Pancreas (tissue), 10 donors: ENCODE results near the gene SLC6A5. TPM values are rescaled to one million over a fixed set of nuclear protein-coding genes. Genes with fewer than 3 reads are reported as not detected.

Experiments used
- ATAC-seq, 4 donors: fragments of 200-7000 bp; cut with Tn5 transposase; one replicate each; pipeline versions ENCODE4 v1.8.0 to v1.9.1; 2020; ENCODE audit warnings: mild to moderate bottlenecking in 4 of 4, moderate library complexity in 4 of 4
- DNase-seq, 6 donors: peaks; one replicate each; pipeline ENCODE4 v3.0.0-alpha.2; 2020
- FAIRE-seq: peaks from 2 replicates; lab custom pipeline; 2012; peaks lifted over from hg19 to GRCh38; lab: Jason Lieb, UNC
- H3K27ac ChIP-seq, 4 donors: fragments of 200-600 bp; sonication (generic); 1 replicate in 3 of 4; 2 replicates in 1 of 4; pipeline versions ENCODE4 v1.5.0 to v1.8.0; 2020
- H3K27me3 ChIP-seq, 4 donors: fragments of 200-600 bp; one replicate each; pipeline ENCODE4 v1.8.0; 2021
- H3K36me3 ChIP-seq, 3 donors: fragments of 200-600 bp; sonication (generic) in 1 of 3; one replicate each; pipeline versions ENCODE4 v1.5.0 to v1.8.0; 2020 to 2021
- H3K4me1 ChIP-seq, 3 donors: fragments of 200-600 bp; one replicate each; pipeline ENCODE4 v1.8.0; 2021
- H3K4me3 ChIP-seq, 4 donors: fragments of 200-600 bp; sonication (generic) in 2 of 4; one replicate each; pipeline versions ENCODE4 v1.5.0 to v1.8.0; 2020 to 2021
- H3K9me3 ChIP-seq, 4 donors: fragments of 200-600 bp; one replicate each; pipeline ENCODE4 v1.8.0; 2021
- CTCF ChIP-seq, 4 donors: fragments of 200-600 bp; sonication (generic) in 3 of 4; IDR thresholded peaks; one replicate each; pipeline versions ENCODE4 v1.5.0 to v1.8.0; 2021; ENCODE audit warnings: antibody characterized with exemption in 4 of 4
- WGBS, 2 donors: extraction: QIAGEN DNeasy Blood & Tissue Kit; methylation state at CpG; one replicate each; pipeline ENCODE4 v1.1.7; 2013; 5-methylcytosine and 5-hydroxymethylcytosine counted together
- intact Hi-C, 3 donors: fragments of 100-400 bp; cut with DNase I; formaldehyde crosslinking; loops; one replicate each; pipeline versions ENCODE4 v1.11.1 to v1.14.2; 2022
- polyA plus RNA-seq, 2 donors: library from polyadenylated mRNA; stranded (reverse); fragments of 200-250 nt; gene quantifications; one replicate each; pipeline ENCODE4 v1.2.3, GENCODE V29; 2013
- total RNA-seq, 6 donors: library from RNA; stranded (reverse); fragmentation: NEBNext Ultra II Directional in 4 of 6; extraction: Animal tissue kit (Norgen Biotek cat#: 25700) in 4 of 6; gene quantifications; one replicate each; pipeline versions ENCODE4 v1.2.1 to v1.2.4, GENCODE V29; 2021 to 2023
- donor health status: healthy with polysubstance abuse.
- donor health status: DM: no; HTN: no; CAD: no; lungs with moderate emphysema.
- donor health status: DM: no; HTN: no; CAD: no.
- donor health status: control.
- donor health status: control.
- donor health status: Bipolar disorder and iron deficiency.
- donor health status: DM: yes; HTN: yes; CAD: no.
- donor health status: DM: no; HTN: no; CAD: no.
- donor health status: DM: no; HTN: no; CAD: no.
- donor health status: DM: yes; HTN: yes; CAD: no.

Gene SLC6A5
- total and polyA plus RNA-seq, 8 donors: not detected

GRCh38 chr11:20626279-20626678 lies 26.9 kb downstream of the SLC6A5 start:
- H3K27ac ChIP-seq: no peak overlapping the region
- H3K36me3 ChIP-seq: no peaks in the 10 kb centered on the region
- TF ChIP-seq CTCF (IDR thresholded peaks at IDR 0.05): no peak
- no peak for DNase-seq
- no peak for ATAC-seq
- FAIRE-seq: no peak
- H3K9me3 ChIP-seq: no peaks in the 10 kb centered on the region
- WGBS, 2 donors: 51 to 60% methylated on average over 4 of the region's 4 CpGs
- H3K27me3 ChIP-seq: no peaks in the 10 kb centered on the region
- no peak overlapping the region for H3K4me3 ChIP-seq
- intact Hi-C loops: no loop called here
- no peaks in the 10 kb centered on the region for H3K4me1 ChIP-seq

GRCh38 chr11:20627026-20627425 lies 27.6 kb downstream of the SLC6A5 start:
- 55 to 57% methylated on average over 3 of the region's 3 CpGs for WGBS, 2 donors
- Histone ChIP-seq H3K4me1 (no peaks in the 10 kb centered on the region), H3K4me3 (no peak overlapping the region), H3K36me3 (no peaks in the 10 kb centered on the region), H3K27me3 (no peaks in the 10 kb centered on the region), H3K9me3 (no peaks in the 10 kb centered on the region), H3K27ac (no peak overlapping the region)
- FAIRE-seq: no peak
- ATAC-seq: no peak
- DNase-seq: no peak
- TF ChIP-seq CTCF (IDR thresholded peaks at IDR 0.05): no peak
- intact Hi-C loops: no loop called here

GRCh38 chr11:20627701-20628100 lies 28.3 kb downstream of the SLC6A5 start:
- Histone ChIP-seq H3K4me1 (no peaks in the 10 kb centered on the region), H3K36me3 (no peaks in the 10 kb centered on the region), H3K4me3 (no peak overlapping the region), H3K9me3 (no peaks in the 10 kb centered on the region), H3K27ac (no peak overlapping the region), H3K27me3 (no peaks in the 10 kb centered on the region)
- DNase-seq: no peak
- no peak for FAIRE-seq
- TF ChIP-seq CTCF (IDR thresholded peaks at IDR 0.05): no peak
- WGBS, 2 donors: 29 to 70% methylated on average over 3 of the region's 3 CpGs
- intact Hi-C loops: no loop called here
- ATAC-seq: no peak

- no peaks in the 10 kb centered on the region for H3K36me3 ChIP-seq
- ATAC-seq (no peak), DNase-seq (no peak), FAIRE-seq (no peak)
- WGBS, 2 donors: 74 to 83% methylated on average over 5 of the region's 5 CpGs
- no peak overlapping the region for H3K27ac ChIP-seq
- no peaks in the 10 kb centered on the region for H3K27me3 ChIP-seq
- H3K9me3 ChIP-seq: no peaks in the 10 kb centered on the region
- H3K4me1 ChIP-seq: no peaks in the 10 kb centered on the region
- no peak for TF ChIP-seq CTCF (IDR thresholded peaks at IDR 0.05)
- intact Hi-C loops: no loop called here
- H3K4me3 ChIP-seq: no peak overlapping the region
Observed at GRCh38 chr11:20631519-20632168, 32.2 kb downstream of the SLC6A5 start.

- FAIRE-seq (no peak), DNase-seq (no peak), ATAC-seq (no peak)
- intact Hi-C loops: no loop called here
- Histone ChIP-seq H3K27ac (no peak overlapping the region), H3K4me3 (no peak overlapping the region), H3K4me1 (no peaks in the 10 kb centered on the region), H3K9me3 (no peaks in the 10 kb centered on the region), H3K36me3 (no peaks in the 10 kb centered on the region), H3K27me3 (no peaks in the 10 kb centered on the region)
- 13 to 17% methylated on average over 1 of the region's 1 CpG for WGBS, 2 donors
- TF ChIP-seq CTCF (IDR thresholded peaks at IDR 0.05): no peak
Observed at GRCh38 chr11:20632169-20632532, 32.7 kb downstream of the SLC6A5 start.
